Glomerular endothelial cell (primary cell): ENCODE data around the gene CENPU. TPM values are rescaled to one million over a fixed set of nuclear protein-coding genes. Genes with fewer than 3 reads are reported as not detected.
"Not testable (repeated sequence)": the region's sequence is repeated elsewhere in the genome, so short reads cannot be mapped to it uniquely, and the experiment has no call there.

Experiments used
- DNase-seq: peaks from one replicate; pipeline ENCODE4 v3.0.0-alpha.2; 2011; ENCODE audit warnings: low read depth, low spot score; ENCODE audit errors: extremely low read depth
- total RNA-seq: library from RNA; depleted of rRNA; stranded (reverse); fragments of >200 nt; gene quantifications from 2 replicates; pipeline ENCODE4 v1.2.3, GENCODE V29; 2015

Gene CENPU
- total RNA-seq, 1 donor from 2014 or later, result 13.7 TPM

DNA sequence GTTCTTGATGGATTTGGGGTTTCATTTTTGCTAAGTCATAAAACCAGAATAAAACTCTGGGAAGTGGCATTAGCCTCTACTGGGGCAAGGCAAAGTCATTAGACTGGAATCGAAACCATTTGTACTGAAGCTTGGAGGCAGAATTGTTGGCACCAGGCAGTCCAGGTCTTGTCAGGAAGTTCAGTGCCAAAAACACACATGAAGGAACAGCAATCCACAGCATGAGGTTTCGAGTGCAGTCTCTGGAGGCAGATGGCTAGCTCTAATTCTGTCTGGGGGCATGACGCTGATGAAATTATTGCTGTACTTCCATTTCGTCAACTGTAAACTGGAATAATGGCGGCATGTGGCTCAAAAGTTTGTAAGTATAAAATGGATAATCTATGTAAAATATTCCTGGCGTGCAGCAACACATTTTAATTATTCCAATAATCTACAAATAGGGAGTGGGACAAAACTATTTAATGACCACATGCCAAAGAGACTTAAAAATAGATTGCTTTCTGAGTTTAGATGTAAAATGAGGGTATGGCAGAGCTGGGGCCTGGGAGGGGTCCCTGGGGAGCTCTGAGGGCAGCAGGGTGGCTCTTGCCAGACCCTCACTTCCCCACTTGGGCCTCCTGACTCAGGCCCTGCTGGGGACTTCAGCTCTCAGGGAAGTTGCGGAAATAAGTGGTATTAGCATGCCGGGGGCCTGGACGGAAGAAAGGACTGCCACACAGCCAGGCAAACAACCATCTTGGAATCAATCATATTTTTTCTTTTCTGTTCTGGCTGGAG lies 18.8 kb upstream of the CENPU start:
- DNase-seq, result no peak

DNA sequence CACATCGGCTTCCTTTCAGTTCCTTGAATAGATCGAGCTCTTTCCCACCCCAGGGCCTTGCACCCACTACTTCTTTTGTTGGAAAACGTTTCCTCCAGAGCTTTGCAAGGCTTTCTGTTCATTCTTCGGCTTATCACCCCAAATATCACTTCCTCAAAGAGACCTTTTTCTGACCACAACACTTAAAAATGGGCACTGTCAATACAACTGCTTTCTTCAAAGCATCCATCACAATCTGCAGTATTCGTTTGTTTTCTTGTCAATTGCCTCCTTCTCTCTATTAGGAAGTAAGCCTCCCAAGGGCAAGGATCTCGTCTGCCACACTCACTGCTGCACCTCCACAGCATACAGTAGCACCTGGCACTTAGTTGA lies 17.7 kb upstream of the CENPU start:
- DNase-seq, result no peak

DNA sequence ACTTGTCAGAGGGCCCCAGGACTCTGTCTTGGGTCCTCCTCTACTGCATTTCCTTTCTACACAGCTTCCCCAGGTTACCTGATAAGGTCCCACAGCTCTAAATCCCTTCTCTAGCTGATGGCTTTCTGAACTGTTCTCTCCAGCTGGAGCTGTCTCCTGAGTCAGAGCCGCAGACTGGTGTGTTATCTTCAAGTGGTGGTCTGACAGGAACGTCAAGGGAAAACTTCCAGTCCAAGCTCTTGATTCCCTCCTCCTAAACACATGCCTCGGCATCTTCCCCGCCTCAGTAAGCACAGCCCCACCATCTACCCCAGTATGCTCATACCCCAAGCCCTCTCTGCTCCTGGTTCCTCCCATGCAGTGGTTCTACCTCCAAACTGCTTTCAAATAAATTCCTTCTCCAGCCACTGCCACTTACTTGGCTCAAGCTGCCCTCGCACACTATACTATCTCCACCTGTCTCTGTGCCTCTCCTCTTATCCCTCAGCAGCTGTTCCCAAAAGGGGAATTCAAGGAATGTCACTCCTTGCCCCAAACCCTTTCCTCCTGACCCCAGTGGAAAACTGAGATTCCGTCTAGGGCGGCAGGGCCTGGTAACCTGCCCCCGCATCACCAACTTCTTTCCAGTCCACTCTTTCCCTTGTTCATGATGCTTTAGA lies 17.2 kb upstream of the CENPU start:
- no peak for DNase-seq

DNA sequence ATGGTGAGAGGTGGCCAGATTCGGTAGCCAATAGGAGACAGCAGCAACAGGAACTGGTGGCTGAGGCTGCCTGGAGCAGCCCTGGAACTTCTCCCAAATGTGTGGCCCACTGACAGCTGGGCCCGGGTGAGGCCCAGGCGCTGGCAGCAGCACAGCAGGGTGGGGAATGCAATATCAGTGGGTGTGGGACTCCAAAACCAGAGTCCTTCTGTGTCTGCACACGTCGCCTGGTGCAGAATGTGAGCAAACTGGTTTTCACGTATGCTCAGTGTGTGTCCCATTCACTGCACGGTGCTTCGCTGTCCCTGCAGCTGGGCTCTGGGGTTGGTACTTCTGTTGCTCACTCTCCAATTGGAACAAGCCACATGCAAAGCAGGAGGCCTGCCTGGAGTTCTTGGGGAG lies 14.4 kb upstream of the CENPU start:
- no peak for DNase-seq

DNA sequence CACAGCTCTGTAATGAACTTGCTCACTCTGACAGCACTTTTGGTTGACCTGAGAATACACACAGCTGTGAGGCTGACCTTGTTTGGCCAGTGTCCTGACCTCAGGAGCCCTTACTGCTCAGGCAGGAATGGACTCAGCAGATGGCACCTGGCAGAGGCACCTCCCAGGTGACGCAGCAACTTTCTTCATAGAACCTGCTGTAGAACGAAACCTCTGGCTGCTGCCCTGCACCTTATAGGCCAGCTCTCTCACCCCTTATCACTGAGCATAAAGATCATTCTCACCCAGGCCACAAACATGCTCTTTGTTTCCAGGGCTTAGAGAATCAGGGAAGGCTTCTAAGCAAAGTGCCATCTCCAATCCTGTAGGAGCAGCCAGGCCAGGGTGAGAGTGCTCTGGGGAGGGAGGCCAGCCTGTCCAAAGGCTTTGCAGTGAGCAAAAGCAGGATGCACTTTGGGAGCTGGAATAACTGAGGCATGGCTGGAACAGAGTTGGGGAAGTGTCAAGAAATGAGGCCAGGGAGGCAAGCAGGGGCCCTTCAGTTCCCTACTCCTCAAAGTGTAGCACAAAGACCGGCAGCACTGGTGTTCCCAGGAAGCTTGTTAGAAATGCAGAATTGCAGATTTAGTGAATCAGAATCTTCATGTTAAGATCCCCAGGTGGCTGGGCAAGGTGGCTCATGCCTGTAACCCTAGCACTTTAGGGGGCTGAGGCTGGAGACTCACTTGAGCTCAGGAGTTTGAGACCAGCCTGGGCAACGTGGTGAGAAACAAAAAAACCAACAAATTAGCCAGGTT lies 13.3 kb upstream of the CENPU start:
- no peak for DNase-seq

DNA sequence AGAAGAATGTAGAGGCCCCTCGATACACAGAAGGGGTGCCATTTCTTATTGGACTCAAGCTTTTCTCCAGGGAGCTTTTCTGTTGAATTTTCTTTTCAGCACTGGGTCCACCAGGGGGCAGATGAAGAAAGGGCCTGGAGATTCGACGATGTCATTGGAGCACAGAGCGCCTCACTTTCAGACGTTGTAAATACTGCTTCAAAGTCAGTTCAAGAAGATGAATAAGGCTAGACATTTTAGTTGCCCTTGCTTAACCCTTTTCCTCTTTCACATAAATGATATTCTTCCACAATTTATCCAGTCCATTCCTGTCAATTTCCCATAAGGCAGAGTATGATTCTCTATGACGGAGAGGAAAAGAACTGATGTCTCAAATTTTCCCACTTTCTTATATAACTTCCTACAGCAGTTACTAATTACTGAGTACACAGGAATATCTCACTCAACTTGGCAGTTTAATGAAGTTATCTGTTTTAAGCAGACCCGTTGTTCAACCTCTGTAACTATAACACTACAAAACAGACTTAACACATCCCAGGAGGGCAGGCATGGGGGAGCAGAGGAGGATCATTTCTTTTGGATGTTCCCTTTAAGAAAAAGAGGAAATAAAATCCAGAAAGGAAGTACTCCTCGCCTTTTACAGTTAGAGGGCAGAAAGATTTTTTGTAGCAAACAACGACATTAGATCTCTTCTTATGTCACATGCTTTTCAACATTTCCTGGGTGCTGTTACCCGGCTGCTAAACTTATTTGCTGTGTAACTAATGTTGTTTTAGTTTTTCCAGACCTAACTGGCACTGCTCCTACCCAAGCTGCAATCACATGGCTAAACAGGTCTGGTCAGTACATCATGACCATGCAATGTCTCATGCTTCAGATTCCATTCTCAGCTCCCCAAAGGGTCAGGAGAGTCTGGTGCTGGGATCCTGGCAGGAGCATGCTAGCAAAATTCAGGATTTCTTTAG lies 12.2 kb upstream of the CENPU start:
- DNase-seq, result peak; percentile 41

DNA sequence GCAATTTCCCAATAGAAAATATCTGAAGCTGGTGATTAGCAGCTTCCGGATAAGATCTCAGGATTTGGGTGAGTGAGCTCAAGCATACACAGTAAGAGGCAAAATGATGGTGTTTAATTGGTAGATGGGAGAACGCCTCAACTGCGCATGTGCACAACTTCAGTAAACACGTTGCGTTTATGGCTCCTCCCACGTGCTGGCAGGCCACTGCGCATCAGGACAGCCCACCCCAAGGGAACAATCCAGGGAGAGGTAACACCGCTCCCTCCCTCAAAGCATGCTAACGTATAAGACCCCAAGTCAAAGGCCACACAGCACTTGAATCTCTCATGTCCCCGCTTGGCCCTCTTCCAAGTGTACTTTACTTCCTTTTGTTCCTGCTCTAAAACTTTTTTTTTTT lies 10.3 kb upstream of the CENPU start:
- DNase-seq, result no peak

DNA sequence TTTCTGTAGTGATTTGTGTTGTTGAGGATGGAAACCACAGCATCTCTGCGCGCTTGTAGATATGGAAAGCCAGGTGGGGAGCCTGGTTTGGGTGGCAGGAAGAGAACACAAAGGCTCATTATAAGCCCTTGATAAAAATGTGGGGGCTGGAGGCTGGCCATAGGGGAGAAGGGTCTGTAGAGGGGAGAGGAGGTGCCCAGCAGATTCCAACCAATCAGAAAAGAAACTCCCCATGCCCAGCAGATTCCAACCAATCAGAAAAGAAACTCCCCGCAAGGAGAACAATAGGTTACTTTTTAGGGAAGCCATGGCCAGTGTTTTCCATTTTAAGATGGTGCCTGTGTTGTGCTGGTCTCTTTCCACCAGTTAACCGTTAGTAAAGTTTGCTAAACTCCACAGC lies 9.8 kb upstream of the CENPU start:
- no peak for DNase-seq

DNA sequence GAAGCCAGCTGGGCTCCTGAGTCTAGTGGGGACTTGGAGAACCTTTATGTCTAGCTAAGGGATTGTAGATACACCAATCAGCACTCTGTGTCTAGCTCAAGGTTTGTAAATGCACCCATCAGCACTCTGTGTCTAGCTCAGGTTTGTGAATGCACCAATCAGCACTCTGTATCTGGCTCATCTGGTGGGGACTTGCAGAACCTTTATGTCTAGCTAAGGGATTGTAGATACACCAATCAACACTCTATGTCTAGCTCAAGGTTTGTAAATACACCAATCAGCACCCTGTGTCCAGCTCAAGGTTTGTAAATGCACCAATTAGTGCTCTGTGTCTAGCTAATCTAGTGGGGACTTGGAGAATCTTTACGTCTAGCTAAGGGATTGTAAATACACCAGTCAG lies 7.8 kb upstream of the CENPU start:
- DNase-seq, result not testable (repeated sequence)

DNA sequence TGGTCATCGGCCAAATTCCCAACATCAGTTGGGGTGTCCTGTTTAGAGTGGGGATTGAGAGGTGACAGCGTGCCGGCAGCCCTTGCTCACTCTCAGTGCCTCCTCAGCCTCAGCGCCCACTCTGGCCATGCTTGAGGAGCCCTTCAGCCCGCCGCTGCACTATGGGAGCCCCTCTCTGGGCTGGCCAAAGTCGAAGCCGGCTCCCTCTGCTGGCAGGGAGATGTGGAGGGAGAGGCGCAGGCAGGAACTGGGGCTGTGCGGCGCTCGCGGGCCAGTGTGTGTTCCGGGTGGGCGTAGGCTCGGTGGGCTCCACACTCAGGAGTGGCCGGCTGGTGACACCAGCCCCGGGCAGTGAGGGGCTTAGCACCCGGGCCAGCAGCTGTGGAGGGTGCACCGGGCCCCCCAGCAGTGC lies 7.1 kb upstream of the CENPU start:
- no peak for DNase-seq

DNA sequence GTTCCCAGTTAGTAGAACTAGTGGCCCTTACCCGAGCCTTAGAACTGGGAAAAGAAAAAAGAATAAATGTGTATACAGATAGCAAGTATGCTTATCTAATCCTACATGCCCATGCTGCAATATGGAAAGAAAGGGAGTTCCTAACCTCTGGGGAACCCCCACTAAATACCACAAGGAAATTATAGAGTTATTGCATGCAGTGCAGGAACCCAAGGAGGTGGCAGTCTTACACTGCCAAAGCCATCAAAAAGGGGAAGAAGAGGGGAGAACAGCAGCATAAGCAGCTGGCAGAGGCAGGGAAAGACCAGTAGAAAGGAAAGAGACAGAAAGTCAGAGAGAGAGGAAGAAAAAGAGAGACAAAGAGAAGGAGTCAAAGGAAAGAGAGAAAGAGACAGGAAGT lies 5.7 kb upstream of the CENPU start:
- DNase-seq, result not testable (repeated sequence)

DNA sequence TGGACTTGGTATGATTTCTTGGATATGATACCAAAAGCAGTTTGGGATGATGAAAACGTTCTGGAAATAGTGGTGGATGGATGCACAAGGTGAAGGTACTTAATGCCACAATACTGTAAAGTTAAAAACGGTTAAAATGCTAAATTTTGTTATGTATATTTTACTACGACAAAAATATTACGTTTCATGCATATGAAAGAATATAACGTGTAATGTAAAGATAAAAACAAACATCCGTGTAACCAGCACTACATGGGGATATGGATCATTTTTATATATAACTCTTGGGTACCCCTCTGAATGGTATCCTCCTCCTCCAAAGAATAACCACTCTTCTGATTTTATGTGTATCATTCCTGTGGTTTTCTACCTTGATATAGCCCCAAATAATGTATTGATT lies 862 bp upstream of the CENPU start:
- no peak for DNase-seq

DNA sequence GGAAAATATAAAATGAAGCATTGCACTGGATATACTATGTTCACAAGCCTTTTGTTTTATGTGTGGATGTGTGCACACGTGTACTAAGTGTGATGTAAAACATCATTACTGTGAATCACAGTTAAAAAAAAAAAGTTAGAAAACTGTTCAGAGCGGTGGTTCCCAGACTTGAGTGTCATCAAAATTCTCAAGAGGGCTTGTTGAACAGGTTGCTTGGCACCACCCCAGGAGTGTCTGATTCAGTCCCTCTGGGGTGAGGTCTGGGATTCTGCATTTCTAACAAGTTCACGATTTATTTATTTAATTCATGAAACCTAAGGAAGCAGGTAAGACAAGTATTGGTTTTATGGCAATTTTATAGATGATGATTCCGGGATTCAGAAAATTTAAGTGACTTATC lies 1.8 kb downstream of the CENPU start:
- no peak for DNase-seq

DNA sequence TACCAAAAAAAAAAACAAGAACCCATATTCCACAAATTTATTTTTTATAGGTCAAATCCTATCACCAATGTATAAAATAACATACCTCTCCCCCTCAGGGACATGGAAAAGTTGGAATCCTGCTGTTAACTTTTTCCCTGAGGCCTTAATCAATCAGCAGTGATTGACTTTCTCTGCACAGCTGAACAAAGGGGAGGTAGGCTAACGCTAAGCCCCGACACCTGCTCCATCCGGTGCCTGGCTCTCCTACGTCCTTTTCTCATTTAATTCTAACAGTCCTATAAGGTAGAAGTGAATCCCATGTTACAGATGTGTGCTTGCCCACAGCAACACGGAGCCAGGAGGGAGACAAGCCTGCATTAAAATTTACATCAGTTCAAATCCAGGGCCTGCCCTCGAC lies 2.8 kb downstream of the CENPU start:
- DNase-seq, result no peak

DNA sequence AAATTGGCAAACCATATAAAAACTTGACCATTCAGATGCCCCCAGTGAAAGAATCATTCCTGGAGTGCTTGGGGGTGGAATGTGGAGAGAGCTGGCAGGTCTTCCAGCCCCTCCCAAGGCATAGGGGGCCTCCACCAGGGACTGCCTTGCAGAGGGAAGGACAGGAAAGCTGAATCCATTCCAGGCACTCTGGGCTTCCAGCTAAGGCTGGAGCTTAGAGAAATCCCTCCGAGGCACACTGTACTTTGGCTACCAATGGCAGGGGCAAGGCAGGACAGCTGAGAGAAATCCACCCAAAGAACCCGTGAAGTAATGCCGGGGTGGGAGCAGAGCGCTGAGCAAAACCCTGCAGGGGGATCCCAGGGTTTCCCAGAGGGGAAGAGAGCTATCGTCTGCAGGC lies 4.0 kb downstream of the CENPU start:
- no peak for DNase-seq

DNA sequence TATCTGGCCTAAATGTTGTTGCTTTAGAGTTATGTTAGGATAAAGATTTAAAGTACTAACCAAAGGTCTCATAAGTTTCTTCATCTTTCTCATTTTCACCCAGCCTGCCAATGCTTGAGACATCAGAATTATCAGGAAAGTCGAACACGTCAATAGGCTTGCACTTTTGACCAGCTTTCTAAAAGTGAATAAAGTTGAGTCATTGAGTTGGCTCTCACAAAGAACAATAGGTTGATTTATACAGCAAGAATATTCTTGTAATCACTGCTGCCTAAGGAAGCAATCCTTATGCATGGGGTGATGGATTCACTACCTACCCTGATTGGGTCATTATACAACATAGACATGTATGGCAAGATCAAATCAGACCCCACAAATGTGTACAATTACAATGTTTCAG lies 5.0 kb downstream of the CENPU start:
- peak; percentile 76 for DNase-seq

DNA sequence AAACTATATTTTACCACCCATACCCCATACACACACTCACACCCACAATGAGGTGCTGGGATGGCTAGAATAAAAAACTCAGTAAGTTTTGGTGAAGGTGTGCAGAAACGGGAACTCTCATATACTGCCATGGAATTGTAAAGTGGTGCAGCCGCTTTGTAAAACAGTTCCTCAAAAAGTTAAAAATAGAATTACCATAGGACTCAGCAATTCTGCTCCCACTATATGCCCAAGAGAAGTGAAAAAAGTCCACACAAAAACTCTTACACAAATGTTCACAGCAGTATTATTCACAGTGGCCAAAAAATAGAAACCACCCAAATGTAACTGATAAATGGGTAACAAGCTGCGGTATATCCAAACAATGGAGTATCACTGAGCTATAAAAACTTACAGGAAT lies 6.5 kb downstream of the CENPU start:
- no peak for DNase-seq

DNA sequence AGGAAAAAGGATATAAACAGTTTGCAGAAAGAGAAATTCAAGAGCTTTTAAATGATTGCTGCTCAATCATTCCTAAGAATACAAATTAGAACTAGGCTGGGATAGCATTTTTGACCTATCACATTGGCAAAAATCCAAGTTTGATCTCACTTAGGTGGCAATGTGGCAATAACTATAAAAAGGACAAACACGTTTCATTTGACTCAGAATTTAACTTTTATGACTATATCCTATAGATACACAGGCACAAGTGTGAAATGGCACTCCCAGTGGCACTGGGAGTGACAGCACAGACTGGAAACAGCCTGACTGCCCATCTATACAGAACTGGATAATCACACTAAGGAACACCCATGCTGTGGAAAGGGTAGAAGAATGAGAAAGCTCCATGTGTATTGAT lies 11.1 kb downstream of the CENPU start:
- DNase-seq, result no peak

DNA sequence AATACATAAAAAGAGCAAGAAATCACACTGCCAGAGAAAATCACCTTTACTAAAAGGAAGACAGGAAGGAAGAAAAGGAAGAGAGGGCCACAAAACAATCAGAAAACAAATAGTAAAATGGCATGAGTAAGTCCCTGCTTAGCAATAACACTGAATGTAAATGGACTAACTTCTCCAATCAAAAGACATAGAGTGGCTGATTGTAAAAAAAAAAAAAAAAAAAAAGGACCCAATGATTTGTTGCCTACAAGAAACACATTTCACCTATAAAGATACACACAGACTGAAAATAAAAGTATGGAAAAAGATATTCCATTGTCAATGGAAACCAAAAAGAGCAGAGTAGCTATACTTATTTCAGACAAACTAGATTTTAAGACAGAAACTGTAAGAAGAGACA lies 12.6 kb downstream of the CENPU start:
- DNase-seq, result no peak

DNA sequence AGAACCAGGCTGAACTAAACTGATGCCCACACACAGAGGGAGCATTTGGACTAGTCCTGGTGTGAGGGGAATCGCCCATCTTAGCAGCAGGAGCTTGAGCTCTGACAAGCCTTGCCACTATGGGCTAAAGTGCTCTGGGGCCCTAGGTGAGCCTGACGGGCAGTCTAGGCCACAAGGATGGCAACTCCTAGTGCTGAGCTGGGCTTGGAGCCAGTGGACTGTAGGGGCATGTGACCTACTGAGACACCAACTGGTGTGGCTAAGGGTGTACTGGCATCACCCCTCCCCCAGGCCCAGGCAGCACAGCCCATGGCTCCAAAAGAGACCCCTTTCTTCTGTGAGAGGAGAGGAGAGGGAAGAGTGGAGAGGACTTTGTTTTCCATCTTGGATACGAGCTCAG lies 14.5 kb downstream of the CENPU start:
- no peak for DNase-seq

DNA sequence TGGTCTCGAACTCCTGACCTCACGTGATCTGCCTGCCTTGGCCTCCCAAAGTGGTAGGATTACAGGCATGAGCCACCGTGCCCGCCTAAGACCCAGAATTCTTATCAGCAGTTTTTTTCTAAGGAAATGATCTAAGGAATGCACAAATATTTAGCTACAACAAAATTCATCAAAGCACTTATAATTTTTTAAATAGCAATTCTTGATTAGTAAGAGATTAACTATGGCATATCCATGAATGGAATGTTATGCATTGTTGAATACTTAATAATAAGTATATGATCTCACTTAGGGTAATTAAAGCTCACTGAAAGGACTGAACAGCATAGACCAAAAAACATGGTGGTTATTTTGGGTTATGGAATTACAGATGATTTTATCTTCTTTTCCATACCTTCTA lies 18.4 kb downstream of the CENPU start:
- no peak for DNase-seq
